ENCODE results near the gene WDR89.
"Not testable (repeated sequence)": the region's sequence is repeated elsewhere in the genome, so short reads cannot be mapped to it uniquely, and the experiment has no call there.

The WDR89 gene

GRCh38 chr14:63652406-63652805, 10.7 kb upstream of the WDR89 start:
- peak; percentile 61 to 71 for ATAC-seq

GRCh38 chr14:63650256-63650952, 8.7 kb upstream of the WDR89 start:
- peak; percentile 80 to 83 for ATAC-seq

- no peak for ATAC-seq
These were observed 6.2 kb upstream of the WDR89 start for GRCh38 chr14:63647696-63648410.

- no peak for ATAC-seq
These were observed 3.1 kb upstream of the WDR89 start for GRCh38 chr14:63644741-63645140.

GRCh38 chr14:63642656-63643382, 1.1 kb upstream of the WDR89 start:
- no peak for ATAC-seq

- peak; percentile 66 to 72 for ATAC-seq
These were observed 549 bp upstream of the WDR89 start for GRCh38 chr14:63642229-63642611.

- no peak for ATAC-seq
These were observed 3.2 kb downstream of the WDR89 start for GRCh38 chr14:63638493-63638892.

GRCh38 chr14:63636094-63636635, 5.5 kb downstream of the WDR89 start:
- not testable (repeated sequence) for ATAC-seq

- no peak for ATAC-seq
These were observed 7.9 kb downstream of the WDR89 start for GRCh38 chr14:63633801-63634200.

- ATAC-seq = peak; percentile 56 to 60
These were observed 8.6 kb downstream of the WDR89 start for GRCh38 chr14:63632932-63633514.

- ATAC-seq = no peak
These were observed 17.0 kb downstream of the WDR89 start for GRCh38 chr14:63624701-63625100.

- ATAC-seq = no peak
These were observed 17.5 kb downstream of the WDR89 start for GRCh38 chr14:63624203-63624602.

- ATAC-seq = not testable (repeated sequence)
These were observed 19.7 kb downstream of the WDR89 start for GRCh38 chr14:63621975-63622374.

- no peak for ATAC-seq
These were observed 25.7 kb downstream of the WDR89 start for GRCh38 chr14:63616015-63616414.

GRCh38 chr14:63614679-63615363, 26.9 kb downstream of the WDR89 start:
- ATAC-seq = no peak

- ATAC-seq = no peak
These were observed 30.6 kb downstream of the WDR89 start for GRCh38 chr14:63611078-63611477.

GRCh38 chr14:63605041-63605532, 36.6 kb downstream of the WDR89 start:
- ATAC-seq = no peak

- no peak for ATAC-seq
These were observed 37.0 kb downstream of the WDR89 start for GRCh38 chr14:63604626-63605025.

GRCh38 chr14:63603749-63604277, 37.9 kb downstream of the WDR89 start:
- no peak for ATAC-seq

- ATAC-seq = no peak
These were observed 42.9 kb downstream of the WDR89 start for GRCh38 chr14:63598807-63599206.

GRCh38 chr14:63596998-63597658, 44.5 kb downstream of the WDR89 start:
- no peak for ATAC-seq

All from activated CD4-positive, CD25-positive, alpha-beta regulatory T cell treated with anti-CD3 and anti-CD28 coated beads, Interleukin-2, amount 50 U/mL, for 24 hours (primary cell).